ENCODE data around the gene CRACR2A. TPM values are rescaled to one million over a fixed set of nuclear protein-coding genes. Genes with fewer than 3 reads are reported as not detected.

CRACR2A gene
- total and polyA plus RNA-seq, 5 donors from 2014 or later, result 8.2 to 42.9 (median 12.0) TPM

DNA sequence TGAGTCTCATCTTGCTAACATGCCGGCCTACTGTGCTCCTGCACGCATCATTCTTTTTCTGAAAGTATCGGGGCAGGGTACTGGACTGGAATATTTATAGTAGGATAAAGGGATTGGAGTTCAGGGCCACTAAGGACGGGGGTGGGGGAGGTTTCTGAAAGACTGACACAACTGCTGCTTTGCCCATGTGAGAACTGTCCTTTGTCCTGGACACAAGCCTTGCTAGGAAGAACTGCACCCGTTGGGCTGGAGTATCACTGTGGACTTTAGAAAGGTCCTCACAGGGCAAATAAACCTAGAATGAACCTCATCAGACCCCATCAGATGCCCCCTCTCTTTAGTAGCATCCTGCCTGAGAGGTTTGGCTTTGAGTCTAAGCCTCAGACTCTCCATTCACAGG, 174.4 kb downstream of the CRACR2A start:
- Histone ChIP-seq H3K36me3 (ENCODE audit: control insufficient read depth, insufficient read depth, low read length) (no peaks in the 10 kb centered on the region), H3K27ac (ENCODE audit: insufficient read depth, low read length, poor library complexity, severe bottlenecking) (no peak overlapping the region), H3K4me1 (ENCODE audit: control insufficient read depth, insufficient read depth, low read length, poor library complexity, severe bottlenecking) (no peaks in the 10 kb centered on the region), H3K9me3 (ENCODE audit: control insufficient read depth in 2 of 2, low read length in 2 of 2) (no peaks in the 10 kb centered on the region), H3K27me3 (ENCODE audit: control insufficient read depth, insufficient read depth, low read length) (no peaks in the 10 kb centered on the region), H3K4me3 (ENCODE audit: low read depth, low read length) (no peak overlapping the region)
- Mint-ChIP-seq H3K9me3 (peaks cover 0 to 2% (median 0%) of the 10 kb centered on the region in 7 donors), H3K27ac (no peak overlapping the region), H3K36me3 (no peaks in the 10 kb centered on the region), H3K4me1 (no peaks in the 10 kb centered on the region), H3K27me3 (peaks cover 17% of the 10 kb centered on the region), H3K4me3 (no peak overlapping the region)
- DNase-seq (no peak), ATAC-seq (ENCODE audit: low read depth in 2 of 2) (no peak)

DNA sequence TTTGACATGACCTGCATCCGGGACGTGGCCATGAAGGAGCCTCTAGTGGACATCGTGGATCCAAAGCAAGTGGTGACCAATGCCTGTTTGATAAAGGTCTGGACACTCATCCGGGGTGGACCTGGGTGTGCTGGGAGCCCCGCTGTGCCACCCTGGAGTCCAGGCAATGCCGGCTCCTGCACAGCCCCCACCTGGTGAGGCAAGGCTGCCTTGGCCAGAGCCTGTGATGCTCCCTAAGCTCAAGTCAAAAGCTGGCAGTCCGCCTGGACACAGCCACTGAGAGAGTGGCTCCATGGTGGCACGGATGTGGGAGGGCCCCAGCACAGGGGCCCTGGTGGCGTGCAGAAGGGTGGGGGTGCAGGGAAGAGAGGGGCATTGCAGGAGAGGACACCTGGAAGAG, 176.0 kb downstream of the CRACR2A start:
- H3K27me3 Mint-ChIP-seq, result peaks cover 22% of the 10 kb centered on the region

DNA sequence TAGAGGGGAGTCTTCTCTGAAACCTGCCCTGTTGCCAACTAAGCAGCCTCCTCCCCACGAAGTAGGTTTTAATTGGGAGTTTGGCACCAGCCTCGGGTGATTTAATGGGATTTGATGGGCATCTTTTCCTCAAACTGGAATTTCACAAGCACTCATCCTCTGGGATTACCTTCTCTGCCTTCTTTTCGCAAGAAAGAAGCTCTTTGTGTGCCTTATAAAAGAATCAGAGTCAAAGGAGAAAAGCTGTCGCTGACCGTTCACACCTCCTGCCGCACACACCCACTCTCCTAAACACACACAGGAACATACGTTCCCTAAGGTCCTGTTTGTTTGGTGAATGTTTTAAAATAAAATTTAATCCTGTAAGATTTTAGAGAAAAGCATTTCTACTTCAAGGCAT, 177.9 kb downstream of the CRACR2A start:
- Histone ChIP-seq H3K4me1 (ENCODE audit: control insufficient read depth, insufficient read depth, low read length, poor library complexity, severe bottlenecking) (no peaks in the 10 kb centered on the region), H3K4me3 (ENCODE audit: low read depth, low read length) (no peak overlapping the region), H3K27ac (ENCODE audit: insufficient read depth, low read length, poor library complexity, severe bottlenecking) (no peak overlapping the region), H3K36me3 (ENCODE audit: control insufficient read depth, insufficient read depth, low read length) (no peaks in the 10 kb centered on the region), H3K27me3 (ENCODE audit: control insufficient read depth, insufficient read depth, low read length) (peaks cover 2% of the 10 kb centered on the region), H3K9me3 (ENCODE audit: control insufficient read depth in 2 of 2, low read length in 2 of 2) (no peaks in the 10 kb centered on the region)
- no peak for DNase-seq
- H3K27ac Mint-ChIP-seq, result no peak overlapping the region
- no peaks in the 10 kb centered on the region for H3K4me1 Mint-ChIP-seq
- H3K27me3 Mint-ChIP-seq, result peaks cover 32% of the 10 kb centered on the region
- H3K4me3 Mint-ChIP-seq, result no peak overlapping the region
- H3K9me3 Mint-ChIP-seq, result peaks cover 0 to 2% (median 0%) of the 10 kb centered on the region in 7 donors
- ATAC-seq (ENCODE audit: low read depth in 2 of 2), result no peak
- H3K36me3 Mint-ChIP-seq, result no peaks in the 10 kb centered on the region

More for the DNA sequence above, 176.0 kb downstream of the CRACR2A start:
- Histone ChIP-seq H3K4me3 (ENCODE audit: low read depth, low read length) (no peak overlapping the region), H3K36me3 (ENCODE audit: control insufficient read depth, insufficient read depth, low read length) (no peaks in the 10 kb centered on the region), H3K4me1 (ENCODE audit: control insufficient read depth, insufficient read depth, low read length, poor library complexity, severe bottlenecking) (no peaks in the 10 kb centered on the region), H3K27ac (ENCODE audit: insufficient read depth, low read length, poor library complexity, severe bottlenecking) (no peak overlapping the region), H3K27me3 (ENCODE audit: control insufficient read depth, insufficient read depth, low read length) (no peaks in the 10 kb centered on the region), H3K9me3 (ENCODE audit: control insufficient read depth in 2 of 2, low read length in 2 of 2) (no peaks in the 10 kb centered on the region)
- ATAC-seq (ENCODE audit: low read depth in 2 of 2) (no peak), DNase-seq (no peak)
- peaks cover 0 to 2% (median 0%) of the 10 kb centered on the region in 7 donors for H3K9me3 Mint-ChIP-seq
- no peak overlapping the region for H3K4me3 Mint-ChIP-seq
- H3K27ac Mint-ChIP-seq, result no peak overlapping the region
- H3K4me1 Mint-ChIP-seq, result no peaks in the 10 kb centered on the region
- H3K36me3 Mint-ChIP-seq, result no peaks in the 10 kb centered on the region

DNA sequence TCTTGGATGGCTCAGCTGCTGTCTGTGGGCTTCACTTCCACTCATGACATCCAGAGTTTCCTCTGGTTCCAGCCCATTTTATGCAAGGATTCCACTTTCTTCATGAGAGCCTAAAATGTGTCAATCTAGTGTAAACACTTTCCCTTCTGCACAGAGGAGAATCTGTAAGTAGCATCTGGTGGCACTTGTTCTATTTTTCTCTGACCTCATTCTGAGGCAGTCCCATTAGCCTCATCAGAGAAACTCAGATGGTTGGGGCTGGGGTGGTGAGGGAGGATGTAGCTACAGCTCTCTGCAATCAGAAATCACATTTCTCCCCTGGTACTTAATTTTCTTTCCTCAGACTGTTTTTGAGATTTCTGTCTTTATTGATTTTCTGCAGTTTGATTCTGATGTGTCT, 180.3 kb downstream of the CRACR2A start:
- Mint-ChIP-seq H3K4me3 (no peak overlapping the region), H3K27me3 (peaks cover 32% of the 10 kb centered on the region), H3K27ac (no peak overlapping the region), H3K4me1 (no peaks in the 10 kb centered on the region), H3K9me3 (peaks cover 0 to 2% (median 0%) of the 10 kb centered on the region in 7 donors), H3K36me3 (no peaks in the 10 kb centered on the region)
- Histone ChIP-seq H3K4me1 (ENCODE audit: control insufficient read depth, insufficient read depth, low read length, poor library complexity, severe bottlenecking) (no peaks in the 10 kb centered on the region), H3K27ac (ENCODE audit: insufficient read depth, low read length, poor library complexity, severe bottlenecking) (no peak overlapping the region), H3K9me3 (ENCODE audit: control insufficient read depth in 2 of 2, low read length in 2 of 2) (no peaks in the 10 kb centered on the region), H3K36me3 (ENCODE audit: control insufficient read depth, insufficient read depth, low read length) (no peaks in the 10 kb centered on the region), H3K4me3 (ENCODE audit: low read depth, low read length) (no peak overlapping the region), H3K27me3 (ENCODE audit: control insufficient read depth, insufficient read depth, low read length) (peaks cover 2% of the 10 kb centered on the region)
- DNase-seq (no peak), ATAC-seq (ENCODE audit: low read depth in 2 of 2) (no peak)

DNA sequence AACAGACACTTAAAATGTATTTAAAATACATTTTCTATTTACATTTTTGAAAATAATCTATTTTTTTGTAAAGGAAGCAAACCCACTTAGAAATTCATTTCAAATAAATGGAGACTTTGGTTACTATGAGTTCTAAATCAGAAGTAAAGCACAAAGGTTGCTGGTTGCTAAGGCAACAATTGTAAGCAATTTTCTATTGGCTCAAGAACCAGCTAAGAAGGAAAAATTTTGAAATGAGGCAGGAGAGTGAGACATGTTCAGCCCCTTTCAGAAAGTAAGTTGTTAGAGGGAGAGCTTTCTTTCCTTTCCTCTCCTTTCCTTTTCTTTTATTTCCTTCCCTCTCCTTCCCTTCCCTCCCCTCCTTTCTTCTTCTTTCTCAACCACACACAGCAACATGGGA, 181.2 kb downstream of the CRACR2A start:
- H3K27me3 ChIP-seq (ENCODE audit: control insufficient read depth, insufficient read depth, low read length), result peaks cover 2% of the 10 kb centered on the region
- no peaks in the 10 kb centered on the region for H3K4me1 ChIP-seq (ENCODE audit: control insufficient read depth, insufficient read depth, low read length, poor library complexity, severe bottlenecking)
- no peaks in the 10 kb centered on the region for H3K4me1 Mint-ChIP-seq
- ATAC-seq (ENCODE audit: low read depth in 2 of 2) (no peak), DNase-seq (no peak)
- peak overlapping the region in 1 of 3 donors; percentile 49 for H3K27ac Mint-ChIP-seq
- H3K36me3 ChIP-seq (ENCODE audit: control insufficient read depth, insufficient read depth, low read length), result no peaks in the 10 kb centered on the region
- H3K9me3 ChIP-seq (ENCODE audit: control insufficient read depth in 2 of 2, low read length in 2 of 2), result no peaks in the 10 kb centered on the region
- H3K4me3 Mint-ChIP-seq, result no peak overlapping the region
- peaks cover 0 to 2% (median 0%) of the 10 kb centered on the region in 7 donors for H3K9me3 Mint-ChIP-seq
- no peak overlapping the region for H3K4me3 ChIP-seq (ENCODE audit: low read depth, low read length)
- H3K27me3 Mint-ChIP-seq, result peaks cover 33% of the 10 kb centered on the region
- no peak overlapping the region for H3K27ac ChIP-seq (ENCODE audit: insufficient read depth, low read length, poor library complexity, severe bottlenecking)
- no peaks in the 10 kb centered on the region for H3K36me3 Mint-ChIP-seq

DNA sequence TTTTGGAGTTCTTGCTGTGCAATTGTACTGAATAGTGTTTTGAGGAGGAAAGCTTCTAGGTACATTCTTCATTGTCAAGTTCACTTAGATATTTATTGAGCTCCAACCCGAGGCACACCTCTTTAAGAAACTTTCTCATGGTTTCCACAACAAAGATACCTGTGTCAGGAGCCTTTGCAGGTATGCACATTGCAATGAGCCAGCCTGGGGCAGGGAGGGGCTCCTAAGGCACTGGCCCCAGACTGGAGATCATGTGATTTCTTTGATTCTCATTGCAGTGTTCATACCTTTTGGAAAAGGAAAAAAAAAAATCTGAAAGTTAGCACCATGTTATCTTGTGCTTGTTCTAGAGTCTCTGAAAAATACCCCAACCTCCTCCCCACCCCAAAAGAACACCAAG, 181.6 kb downstream of the CRACR2A start:
- Mint-ChIP-seq H3K4me3 (no peak overlapping the region), H3K27me3 (peaks cover 34% of the 10 kb centered on the region), H3K9me3 (peaks cover 0 to 2% (median 0%) of the 10 kb centered on the region in 7 donors), H3K27ac (no peak overlapping the region), H3K4me1 (no peaks in the 10 kb centered on the region), H3K36me3 (no peaks in the 10 kb centered on the region)
- ATAC-seq (ENCODE audit: low read depth in 2 of 2), result no peak
- DNase-seq, result no peak
- no peaks in the 10 kb centered on the region for H3K36me3 ChIP-seq (ENCODE audit: control insufficient read depth, insufficient read depth, low read length)
- no peak overlapping the region for H3K27ac ChIP-seq (ENCODE audit: insufficient read depth, low read length, poor library complexity, severe bottlenecking)
- no peaks in the 10 kb centered on the region for H3K4me1 ChIP-seq (ENCODE audit: control insufficient read depth, insufficient read depth, low read length, poor library complexity, severe bottlenecking)
- peaks cover 2% of the 10 kb centered on the region for H3K27me3 ChIP-seq (ENCODE audit: control insufficient read depth, insufficient read depth, low read length)
- H3K4me3 ChIP-seq (ENCODE audit: low read depth, low read length), result no peak overlapping the region
- H3K9me3 ChIP-seq (ENCODE audit: control insufficient read depth in 2 of 2, low read length in 2 of 2), result no peaks in the 10 kb centered on the region

DNA sequence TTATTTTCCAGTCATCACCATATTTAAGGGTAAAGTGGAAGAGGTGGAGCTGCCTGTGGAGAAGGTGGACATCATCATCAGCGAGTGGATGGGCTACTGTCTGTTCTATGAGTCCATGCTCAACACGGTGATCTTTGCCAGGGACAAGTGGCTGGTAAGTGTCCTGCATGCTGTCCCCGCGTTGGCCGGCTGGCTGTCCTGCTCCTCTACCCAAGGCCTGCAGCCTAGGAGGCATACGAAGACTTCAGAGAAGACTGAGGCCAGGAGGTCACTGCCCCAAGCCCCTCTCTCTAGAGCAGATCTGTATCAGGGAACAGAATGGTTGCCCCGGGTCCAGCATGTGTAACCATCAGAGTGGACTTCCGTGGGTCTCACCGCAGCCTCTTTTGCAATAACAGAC, 184.2 kb downstream of the CRACR2A start:
- DNase-seq, result no peak
- no peaks in the 10 kb centered on the region for H3K36me3 ChIP-seq (ENCODE audit: control insufficient read depth, insufficient read depth, low read length)
- H3K4me1 Mint-ChIP-seq, result no peaks in the 10 kb centered on the region
- H3K27me3 Mint-ChIP-seq, result peaks cover 28% of the 10 kb centered on the region
- no peak overlapping the region for H3K4me3 ChIP-seq (ENCODE audit: low read depth, low read length)
- no peak overlapping the region for H3K27ac ChIP-seq (ENCODE audit: insufficient read depth, low read length, poor library complexity, severe bottlenecking)
- no peak overlapping the region for H3K4me3 Mint-ChIP-seq
- no peaks in the 10 kb centered on the region for H3K9me3 Mint-ChIP-seq
- no peak overlapping the region for H3K27ac Mint-ChIP-seq
- no peaks in the 10 kb centered on the region for H3K9me3 ChIP-seq (ENCODE audit: control insufficient read depth in 2 of 2, low read length in 2 of 2)
- no peak for ATAC-seq (ENCODE audit: low read depth in 2 of 2)
- H3K27me3 ChIP-seq (ENCODE audit: control insufficient read depth, insufficient read depth, low read length), result peaks cover 2% of the 10 kb centered on the region
- H3K36me3 Mint-ChIP-seq, result no peaks in the 10 kb centered on the region
- no peaks in the 10 kb centered on the region for H3K4me1 ChIP-seq (ENCODE audit: control insufficient read depth, insufficient read depth, low read length, poor library complexity, severe bottlenecking)

DNA sequence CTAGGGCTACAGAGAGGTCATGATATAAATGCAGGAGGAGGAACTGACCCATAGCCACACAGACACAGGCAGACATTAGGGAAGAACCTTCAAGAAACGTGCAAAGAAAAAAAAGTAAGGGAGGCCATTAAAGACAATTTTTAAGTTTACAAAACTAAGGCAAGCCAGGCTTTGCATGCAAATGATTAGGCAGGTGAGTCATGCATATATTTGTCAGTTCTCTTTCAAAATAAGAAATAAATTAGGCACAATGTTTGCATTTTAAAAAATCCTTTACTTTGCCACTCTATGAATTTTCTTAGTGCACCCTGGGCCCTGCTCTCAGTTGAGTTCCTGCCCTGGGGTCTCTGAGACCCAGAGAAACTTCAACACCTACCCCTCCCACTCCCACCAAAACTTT, 186.9 kb downstream of the CRACR2A start:
- Histone ChIP-seq H3K4me3 (ENCODE audit: low read depth, low read length) (no peak overlapping the region), H3K4me1 (ENCODE audit: control insufficient read depth, insufficient read depth, low read length, poor library complexity, severe bottlenecking) (no peaks in the 10 kb centered on the region), H3K27me3 (ENCODE audit: control insufficient read depth, insufficient read depth, low read length) (peaks cover under 1% of the 10 kb centered on the region), H3K27ac (ENCODE audit: insufficient read depth, low read length, poor library complexity, severe bottlenecking) (no peak overlapping the region), H3K9me3 (ENCODE audit: control insufficient read depth in 2 of 2, low read length in 2 of 2) (no peaks in the 10 kb centered on the region), H3K36me3 (ENCODE audit: control insufficient read depth, insufficient read depth, low read length) (no peaks in the 10 kb centered on the region)
- no peak overlapping the region for H3K27ac Mint-ChIP-seq
- peaks cover 11% of the 10 kb centered on the region for H3K27me3 Mint-ChIP-seq
- no peaks in the 10 kb centered on the region for H3K36me3 Mint-ChIP-seq
- no peak overlapping the region for H3K4me3 Mint-ChIP-seq
- DNase-seq (no peak), ATAC-seq (ENCODE audit: low read depth in 2 of 2) (no peak)
- H3K4me1 Mint-ChIP-seq, result no peaks in the 10 kb centered on the region
- H3K9me3 Mint-ChIP-seq, result no peaks in the 10 kb centered on the region

Data from CD4-positive, CD25-positive, alpha-beta regulatory T cell (primary cell).